ENCODE data around the gene CXCR5.

Gene CXCR5

DNA sequence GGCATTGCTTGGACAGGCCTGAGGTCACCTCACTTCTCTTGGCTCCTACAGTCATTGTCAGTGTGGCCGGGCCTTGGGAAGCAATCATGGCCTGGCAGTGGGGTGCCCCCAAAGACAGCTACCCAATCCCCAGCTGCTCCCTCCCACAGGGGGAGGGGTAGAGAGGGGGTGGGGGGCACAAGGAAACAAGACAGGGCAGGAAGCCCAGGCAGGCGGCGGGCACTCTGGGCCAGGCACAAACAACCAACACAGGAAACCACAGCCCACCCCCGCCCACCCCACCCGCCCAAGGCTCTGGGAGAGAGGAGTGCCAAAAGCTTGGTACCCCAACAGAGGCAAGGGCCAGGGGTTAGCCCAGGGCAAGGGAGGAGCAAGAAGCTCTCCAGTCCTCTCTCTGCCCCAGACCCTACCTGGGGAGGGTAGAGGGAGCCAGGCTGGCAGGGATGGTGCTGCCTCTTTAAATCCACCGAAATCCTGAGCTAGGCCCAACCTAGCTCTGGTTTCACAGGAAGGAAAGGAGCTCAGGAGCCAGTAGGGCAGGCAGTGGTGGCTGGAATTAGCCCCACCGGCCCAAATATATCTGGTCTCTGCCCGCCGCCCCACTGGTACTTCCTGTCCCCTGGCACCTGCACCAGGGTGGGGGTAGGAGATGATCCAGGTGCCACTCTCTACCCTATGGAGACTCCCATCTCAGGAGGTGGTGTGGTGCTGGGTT is 29.9 kb downstream of the CXCR5 start:
- peak overlapping the region; percentile 100 for H3K27ac ChIP-seq
- ChIA-PET POLR2A (ENCODE audit: low non-redundant PET) (interaction anchor here (1.3 to 2.0 kb wide), 2 partner anchors 9 to 17 kb away, joined by 3 to 14 read pairs; no protein-coding TSS in a partner anchor), CTCF (interaction anchor here (3.4 kb wide), 1 partner anchor 14 kb away, joined by 16 read pairs; no protein-coding TSS in a partner anchor)
- no peak for DNase-seq (ENCODE audit: low spot score)
- TF ChIP-seq, protein P1, sequence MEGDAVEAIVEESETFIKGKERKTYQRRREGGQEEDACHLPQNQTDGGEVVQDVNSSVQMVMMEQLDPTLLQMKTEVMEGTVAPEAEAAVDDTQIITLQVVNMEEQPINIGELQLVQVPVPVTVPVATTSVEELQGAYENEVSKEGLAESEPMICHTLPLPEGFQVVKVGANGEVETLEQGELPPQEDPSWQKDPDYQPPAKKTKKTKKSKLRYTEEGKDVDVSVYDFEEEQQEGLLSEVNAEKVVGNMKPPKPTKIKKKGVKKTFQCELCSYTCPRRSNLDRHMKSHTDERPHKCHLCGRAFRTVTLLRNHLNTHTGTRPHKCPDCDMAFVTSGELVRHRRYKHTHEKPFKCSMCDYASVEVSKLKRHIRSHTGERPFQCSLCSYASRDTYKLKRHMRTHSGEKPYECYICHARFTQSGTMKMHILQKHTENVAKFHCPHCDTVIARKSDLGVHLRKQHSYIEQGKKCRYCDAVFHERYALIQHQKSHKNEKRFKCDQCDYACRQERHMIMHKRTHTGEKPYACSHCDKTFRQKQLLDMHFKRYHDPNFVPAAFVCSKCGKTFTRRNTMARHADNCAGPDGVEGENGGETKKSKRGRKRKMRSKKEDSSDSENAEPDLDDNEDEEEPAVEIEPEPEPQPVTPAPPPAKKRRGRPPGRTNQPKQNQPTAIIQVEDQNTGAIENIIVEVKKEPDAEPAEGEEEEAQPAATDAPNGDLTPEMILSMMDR (conservative IDR thresholded peaks at IDR 0.05; ENCODE audit: low read depth): no peak

DNA sequence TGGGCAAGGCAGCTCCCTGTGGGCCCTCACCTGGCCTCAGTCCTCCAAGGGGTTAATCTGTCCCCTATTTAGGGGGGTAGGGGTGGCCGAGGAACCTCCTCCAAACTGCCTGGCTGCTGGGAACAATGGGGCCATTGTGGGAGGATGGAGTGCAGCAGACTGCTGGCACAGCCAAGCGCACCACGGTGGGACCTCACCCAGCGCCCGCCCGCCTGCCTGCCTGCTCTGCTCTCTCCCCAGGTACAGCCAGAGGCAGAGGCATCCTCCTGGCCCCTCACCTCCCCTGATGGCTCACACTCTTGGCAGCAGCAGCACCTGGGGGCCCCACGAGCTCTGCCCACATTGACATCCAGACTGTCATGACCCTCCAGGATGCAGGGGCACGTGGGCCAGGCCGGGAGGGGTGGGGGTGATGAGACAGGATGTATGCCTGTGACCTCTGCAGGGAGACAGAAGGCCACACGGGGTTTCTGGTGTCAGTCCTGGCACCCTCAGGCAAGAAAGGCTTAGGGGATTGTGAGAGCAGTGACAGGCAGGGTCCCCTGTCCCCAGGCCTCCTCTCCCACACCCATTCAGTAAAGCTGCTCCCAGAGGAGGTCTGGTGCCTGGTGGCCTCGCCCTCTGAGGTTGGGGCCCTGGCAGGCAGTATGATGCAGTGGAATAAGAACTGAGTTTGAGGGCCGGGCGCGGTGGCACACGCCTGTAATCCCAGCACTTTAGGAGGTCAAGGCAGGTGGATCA is 30.7 kb downstream of the CXCR5 start:
- ChIA-PET POLR2A (ENCODE audit: low non-redundant PET) (no interaction called here), CTCF (interaction anchor here (3.4 kb wide), 1 partner anchor 13 kb away, joined by 16 read pairs; no protein-coding TSS in a partner anchor)
- peak overlapping the region; percentile 100 for H3K27ac ChIP-seq
- no peak for DNase-seq (ENCODE audit: low spot score)
- TF ChIP-seq, protein P1 (conservative IDR thresholded peaks at IDR 0.05; ENCODE audit: low read depth): no peak

DNA sequence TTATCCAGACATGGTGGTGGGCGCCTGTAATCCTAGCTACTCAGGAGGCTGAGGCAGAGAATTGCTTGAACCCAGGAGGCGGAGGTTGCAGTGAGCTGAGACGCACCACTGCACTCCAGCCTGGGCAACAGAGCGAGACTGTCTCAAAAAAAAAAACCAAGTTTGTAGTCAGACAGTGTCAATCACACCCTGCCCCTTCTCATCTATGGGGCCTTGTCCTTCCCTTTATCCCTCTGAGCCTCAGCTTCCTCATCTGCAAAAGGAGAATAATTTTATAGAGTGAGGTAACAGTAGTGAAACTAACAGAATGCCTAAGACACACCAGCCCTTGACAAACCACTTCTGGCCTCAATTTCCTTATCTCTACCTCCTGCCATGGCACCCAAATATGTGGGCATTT is 31.3 kb downstream of the CXCR5 start:
- CTCF ChIA-PET: no interaction called here

DNA sequence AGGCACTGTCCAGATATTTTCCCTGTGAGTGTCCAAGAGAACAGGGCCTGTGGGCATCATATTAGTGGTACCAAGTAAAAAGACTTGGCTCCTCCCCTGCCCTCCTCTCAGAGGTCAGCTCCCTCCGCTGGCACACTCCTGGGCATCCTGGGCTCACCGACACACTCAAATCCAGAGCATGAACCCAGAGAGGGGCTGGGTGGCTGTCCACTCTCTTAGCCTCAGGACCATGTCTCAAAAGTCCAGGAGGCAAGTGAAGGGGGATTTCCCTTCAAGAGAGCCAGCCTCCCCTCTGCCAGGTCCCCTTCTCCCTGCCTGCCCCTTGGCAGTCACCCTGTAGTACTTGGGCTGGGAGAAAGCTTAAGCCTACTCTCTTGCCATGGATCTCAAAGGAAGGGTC is 31.7 kb downstream of the CXCR5 start:
- no peak for DNase-seq (ENCODE audit: low spot score)
- ChIA-PET CTCF (no interaction called here), POLR2A (ENCODE audit: low non-redundant PET) (no interaction called here)
- TF ChIP-seq, protein P1 (conservative IDR thresholded peaks at IDR 0.05; ENCODE audit: low read depth): no peak
- H3K27ac ChIP-seq: peak overlapping the region; percentile 100

More for the DNA sequence above, 31.3 kb downstream of the CXCR5 start:
- DNase-seq (ENCODE audit: low spot score): no peak
- H3K27ac ChIP-seq: peak overlapping the region; percentile 100
- POLR2A ChIA-PET (ENCODE audit: low non-redundant PET): no interaction called here
- TF ChIP-seq, protein P1 (conservative IDR thresholded peaks at IDR 0.05; ENCODE audit: low read depth): no peak

DNA sequence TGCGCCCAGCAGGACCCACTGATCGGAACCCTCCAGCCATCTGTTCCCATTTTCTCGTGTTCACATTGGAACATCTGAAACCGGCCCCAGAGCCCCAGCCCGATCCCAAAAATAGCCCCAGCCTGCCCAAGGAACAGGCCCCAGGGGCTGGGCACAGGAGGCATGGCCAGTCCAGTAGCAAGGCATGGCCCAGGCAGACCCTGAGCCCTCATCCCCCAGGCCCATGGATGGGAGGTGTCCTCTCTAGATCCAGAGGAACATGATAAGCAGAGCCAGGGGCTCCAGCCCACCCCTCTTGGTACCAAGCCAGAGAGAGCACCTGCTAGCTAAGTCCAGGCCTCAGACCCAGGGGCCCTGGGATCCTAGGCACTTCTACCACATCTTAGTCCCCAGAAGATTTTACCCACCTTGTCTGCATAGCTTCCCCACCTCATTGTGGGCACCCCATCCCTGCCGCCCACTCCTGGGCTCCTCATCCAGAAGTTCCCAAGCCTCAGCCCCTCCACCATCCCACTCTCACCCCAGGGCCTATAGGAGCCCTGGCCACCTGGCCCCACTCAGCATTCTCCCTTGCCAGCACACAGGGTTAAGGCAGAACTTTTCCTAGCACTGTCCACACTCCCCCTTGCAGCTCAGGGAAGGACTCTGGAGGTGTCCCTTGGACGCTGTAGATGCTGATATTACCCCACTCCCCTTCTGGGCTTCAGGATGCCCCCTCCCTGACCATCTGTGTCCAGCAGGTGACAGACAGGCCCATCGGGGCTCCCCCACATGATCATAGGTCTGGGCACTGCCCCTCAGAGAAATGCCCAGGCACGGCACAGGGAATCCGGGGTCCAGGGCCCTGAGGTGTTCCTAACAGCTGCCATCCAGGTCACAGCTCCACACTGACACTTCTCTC is 32.5 kb downstream of the CXCR5 start:
- TF ChIP-seq, protein P1 (conservative IDR thresholded peaks at IDR 0.05; ENCODE audit: low read depth): no peak
- CTCF ChIA-PET: interaction anchor here (1.0 kb wide), 1 partner anchor 9 kb away, joined by 3 read pairs; the partner anchor contains the start of gene BCL9L
- DNase-seq (ENCODE audit: low spot score): no peak
- POLR2A ChIA-PET (ENCODE audit: low non-redundant PET): no interaction called here
- peak overlapping the region; percentile 100 for H3K27ac ChIP-seq
